ENCODE measurements around the gene ASB13. TPM values are rescaled to one million over a fixed set of nuclear protein-coding genes. Genes with fewer than 3 reads are reported as not detected.

ASB13 gene
- polyA plus RNA-seq, 2 donors = 12.2 to 13.9 TPM

DNA sequence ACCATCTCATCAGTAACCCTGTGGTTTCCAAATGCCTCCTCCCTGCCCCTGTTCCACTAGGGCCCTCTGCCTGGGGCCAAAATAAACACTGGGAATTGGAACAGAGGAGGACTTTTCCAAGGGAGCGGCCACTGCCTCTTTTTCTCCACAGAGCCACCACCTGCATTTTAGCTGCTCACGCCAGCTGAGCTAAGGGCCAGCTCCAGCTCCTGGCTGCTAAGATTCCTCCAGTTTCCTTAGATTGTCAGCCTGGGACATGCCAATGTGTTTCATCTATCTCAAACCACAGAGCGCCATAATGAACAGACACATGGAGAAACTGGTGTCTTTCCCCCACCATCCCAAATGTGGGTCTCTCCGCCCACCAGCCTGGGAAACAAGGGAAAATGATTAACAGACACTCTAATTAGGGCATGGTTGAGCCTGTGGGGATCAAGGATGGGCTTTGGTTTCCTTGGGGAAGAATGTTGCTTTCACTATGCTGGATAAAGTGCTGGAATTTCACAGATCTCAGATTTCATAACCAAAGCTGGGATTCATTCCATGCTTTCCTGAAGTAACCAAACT is 52.2 kb downstream of the ASB13 start:
- H3K9me3 ChIP-seq (ENCODE audit: control insufficient read depth in 2 of 2, insufficient read depth in 1 of 2, low read depth in 1 of 2, low read length in 1 of 2) = no peaks in the 10 kb centered on the region
- no peaks in the 10 kb centered on the region for H3K36me3 ChIP-seq (ENCODE audit: control insufficient read depth in 2 of 2, insufficient read depth in 2 of 2, low read length in 1 of 2)
- no peak overlapping the region for H3K4me3 ChIP-seq (ENCODE audit: low read depth in 1 of 2, low read length in 2 of 2)
- peak overlapping the region; percentile 5 to 54 for H3K27ac ChIP-seq (ENCODE audit: low read depth in 2 of 2, low read length in 1 of 2)
- peaks cover 0 to 37% of the 10 kb centered on the region in 2 donors for H3K4me1 ChIP-seq (ENCODE audit: control insufficient read depth in 2 of 2, insufficient read depth in 2 of 2, low read length in 1 of 2)
- H3K27me3 ChIP-seq (ENCODE audit: control insufficient read depth in 1 of 2, insufficient read depth in 2 of 2, low read length in 2 of 2) = no peaks in the 10 kb centered on the region
- WGBS, 2 donors = 67 to 72% methylated on average over 4 of the region's 4 CpGs

GRCh38 chr10:5613481-5614154 is 52.8 kb downstream of the ASB13 start:
- Histone ChIP-seq H3K9me3 (ENCODE audit: control insufficient read depth in 2 of 2, insufficient read depth in 1 of 2, low read depth in 1 of 2, low read length in 1 of 2) (no peaks in the 10 kb centered on the region), H3K4me1 (ENCODE audit: control insufficient read depth in 2 of 2, insufficient read depth in 2 of 2, low read length in 1 of 2) (peaks cover 0 to 34% of the 10 kb centered on the region in 2 donors), H3K4me3 (ENCODE audit: low read depth in 1 of 2, low read length in 2 of 2) (no peak overlapping the region), H3K27me3 (ENCODE audit: control insufficient read depth in 1 of 2, insufficient read depth in 2 of 2, low read length in 2 of 2) (no peaks in the 10 kb centered on the region), H3K36me3 (ENCODE audit: control insufficient read depth in 2 of 2, insufficient read depth in 2 of 2, low read length in 1 of 2) (no peaks in the 10 kb centered on the region), H3K27ac (ENCODE audit: low read depth in 2 of 2, low read length in 1 of 2) (peak overlapping the region; percentile 5 to 54)
- WGBS, 2 donors = 84 to 87% methylated on average over 13 of the region's 13 CpGs

GRCh38 chr10:5611899-5612680 is 54.3 kb downstream of the ASB13 start:
- Histone ChIP-seq H3K4me3 (ENCODE audit: low read depth in 1 of 2, low read length in 2 of 2) (no peak overlapping the region), H3K27me3 (ENCODE audit: control insufficient read depth in 1 of 2, insufficient read depth in 2 of 2, low read length in 2 of 2) (no peaks in the 10 kb centered on the region), H3K9me3 (ENCODE audit: control insufficient read depth in 2 of 2, insufficient read depth in 1 of 2, low read depth in 1 of 2, low read length in 1 of 2) (no peaks in the 10 kb centered on the region), H3K36me3 (ENCODE audit: control insufficient read depth in 2 of 2, insufficient read depth in 2 of 2, low read length in 1 of 2) (no peaks in the 10 kb centered on the region), H3K4me1 (ENCODE audit: control insufficient read depth in 2 of 2, insufficient read depth in 2 of 2, low read length in 1 of 2) (peaks cover 0 to 31% of the 10 kb centered on the region in 2 donors), H3K27ac (ENCODE audit: low read depth in 2 of 2, low read length in 1 of 2) (peak overlapping the region; percentile 89 to 95)
- WGBS, 2 donors = 52 to 71% methylated on average over 15 of the region's 15 CpGs

DNA sequence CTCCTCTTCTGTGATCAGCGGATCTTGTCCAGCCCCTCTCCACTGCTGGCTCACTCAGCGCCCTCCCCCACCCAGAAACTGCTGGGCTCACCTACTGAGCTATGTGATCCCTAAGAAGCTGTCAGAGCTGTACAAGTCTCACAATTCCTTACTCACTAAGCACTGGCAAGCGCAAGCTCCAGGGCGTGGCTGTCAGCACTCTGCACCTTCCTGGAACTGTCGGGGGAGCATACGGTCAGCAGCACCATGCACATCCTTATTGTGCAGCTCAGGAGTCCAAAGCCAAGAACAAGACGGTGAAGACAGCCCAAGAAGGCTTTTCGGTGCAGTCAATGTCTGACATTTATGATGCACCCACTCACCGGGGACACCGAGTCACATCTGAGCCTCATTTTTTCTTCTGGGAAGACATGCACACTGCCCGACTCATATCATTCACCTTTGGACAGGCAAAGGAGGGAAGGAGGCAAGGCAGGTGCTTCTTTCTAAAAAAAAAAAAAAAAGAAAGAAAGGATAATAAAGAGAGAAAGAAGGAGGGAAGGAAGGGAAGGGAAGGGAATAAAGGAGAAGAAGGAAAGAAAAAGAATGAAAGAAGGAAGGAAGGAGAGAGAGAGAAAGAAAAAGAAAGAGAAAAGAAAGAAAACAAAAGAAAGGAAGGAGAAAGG is 56.3 kb downstream of the ASB13 start:
- Histone ChIP-seq H3K27ac (ENCODE audit: low read depth in 2 of 2, low read length in 1 of 2) (peak overlapping the region; percentile 92 to 97), H3K36me3 (ENCODE audit: control insufficient read depth in 2 of 2, insufficient read depth in 2 of 2, low read length in 1 of 2) (no peaks in the 10 kb centered on the region), H3K27me3 (ENCODE audit: control insufficient read depth in 1 of 2, insufficient read depth in 2 of 2, low read length in 2 of 2) (no peaks in the 10 kb centered on the region), H3K4me1 (ENCODE audit: control insufficient read depth in 2 of 2, insufficient read depth in 2 of 2, low read length in 1 of 2) (peaks cover 3 to 31% of the 10 kb centered on the region in 2 donors), H3K9me3 (ENCODE audit: control insufficient read depth in 2 of 2, insufficient read depth in 1 of 2, low read depth in 1 of 2, low read length in 1 of 2) (no peaks in the 10 kb centered on the region), H3K4me3 (ENCODE audit: low read depth in 1 of 2, low read length in 2 of 2) (peak overlapping the region in 1 of 2 donors; percentile 19)
- WGBS, 2 donors = 52 to 56% methylated on average over 11 of the region's 11 CpGs

- Histone ChIP-seq H3K4me3 (ENCODE audit: low read depth in 1 of 2, low read length in 2 of 2) (no peak overlapping the region), H3K27ac (ENCODE audit: low read depth in 2 of 2, low read length in 1 of 2) (no peak overlapping the region), H3K4me1 (ENCODE audit: control insufficient read depth in 2 of 2, insufficient read depth in 2 of 2, low read length in 1 of 2) (peaks cover 3 to 23% of the 10 kb centered on the region in 2 donors), H3K27me3 (ENCODE audit: control insufficient read depth in 1 of 2, insufficient read depth in 2 of 2, low read length in 2 of 2) (no peaks in the 10 kb centered on the region), H3K36me3 (ENCODE audit: control insufficient read depth in 2 of 2, insufficient read depth in 2 of 2, low read length in 1 of 2) (no peaks in the 10 kb centered on the region), H3K9me3 (ENCODE audit: control insufficient read depth in 2 of 2, insufficient read depth in 1 of 2, low read depth in 1 of 2, low read length in 1 of 2) (no peaks in the 10 kb centered on the region)
- WGBS, 2 donors = 61 to 72% methylated on average over 12 of the region's 12 CpGs
These were observed 57.7 kb downstream of the ASB13 start for GRCh38 chr10:5608608-5609220.

GRCh38 chr10:5607594-5607993 is 58.8 kb downstream of the ASB13 start:
- H3K9me3 ChIP-seq (ENCODE audit: control insufficient read depth in 2 of 2, insufficient read depth in 1 of 2, low read depth in 1 of 2, low read length in 1 of 2) = no peaks in the 10 kb centered on the region
- H3K36me3 ChIP-seq (ENCODE audit: control insufficient read depth in 2 of 2, insufficient read depth in 2 of 2, low read length in 1 of 2) = no peaks in the 10 kb centered on the region
- WGBS, 2 donors = 88 to 89% methylated on average over 7 of the region's 7 CpGs
- H3K27me3 ChIP-seq (ENCODE audit: control insufficient read depth in 1 of 2, insufficient read depth in 2 of 2, low read length in 2 of 2) = no peaks in the 10 kb centered on the region
- no peak overlapping the region for H3K4me3 ChIP-seq (ENCODE audit: low read depth in 1 of 2, low read length in 2 of 2)
- no peak overlapping the region for H3K27ac ChIP-seq (ENCODE audit: low read depth in 2 of 2, low read length in 1 of 2)
- peaks cover 3 to 19% of the 10 kb centered on the region in 2 donors for H3K4me1 ChIP-seq (ENCODE audit: control insufficient read depth in 2 of 2, insufficient read depth in 2 of 2, low read length in 1 of 2)

GRCh38 chr10:5606864-5607263 is 59.5 kb downstream of the ASB13 start:
- Histone ChIP-seq H3K4me1 (ENCODE audit: control insufficient read depth in 2 of 2, insufficient read depth in 2 of 2, low read length in 1 of 2) (peaks cover 3 to 15% of the 10 kb centered on the region in 2 donors), H3K4me3 (ENCODE audit: low read depth in 1 of 2, low read length in 2 of 2) (no peak overlapping the region)

GRCh38 chr10:5606321-5606720 is 60.1 kb downstream of the ASB13 start:
- no peaks in the 10 kb centered on the region for H3K36me3 ChIP-seq (ENCODE audit: control insufficient read depth in 2 of 2, insufficient read depth in 2 of 2, low read length in 1 of 2)
- H3K4me3 ChIP-seq (ENCODE audit: low read depth in 1 of 2, low read length in 2 of 2) = no peak overlapping the region
- peaks cover 3 to 13% of the 10 kb centered on the region in 2 donors for H3K4me1 ChIP-seq (ENCODE audit: control insufficient read depth in 2 of 2, insufficient read depth in 2 of 2, low read length in 1 of 2)
- no peak overlapping the region for H3K27ac ChIP-seq (ENCODE audit: low read depth in 2 of 2, low read length in 1 of 2)
- H3K27me3 ChIP-seq (ENCODE audit: control insufficient read depth in 1 of 2, insufficient read depth in 2 of 2, low read length in 2 of 2) = no peaks in the 10 kb centered on the region
- 80 to 82% methylated on average over 8 of the region's 8 CpGs for WGBS, 2 donors
- H3K9me3 ChIP-seq (ENCODE audit: control insufficient read depth in 2 of 2, insufficient read depth in 1 of 2, low read depth in 1 of 2, low read length in 1 of 2) = no peaks in the 10 kb centered on the region

More at GRCh38 chr10:5606864-5607263, 59.5 kb downstream of the ASB13 start:
- no peak overlapping the region for H3K27ac ChIP-seq (ENCODE audit: low read depth in 2 of 2, low read length in 1 of 2)
- H3K36me3 ChIP-seq (ENCODE audit: control insufficient read depth in 2 of 2, insufficient read depth in 2 of 2, low read length in 1 of 2) = no peaks in the 10 kb centered on the region
- 71 to 74% methylated on average over 10 of the region's 10 CpGs for WGBS, 2 donors
- no peaks in the 10 kb centered on the region for H3K27me3 ChIP-seq (ENCODE audit: control insufficient read depth in 1 of 2, insufficient read depth in 2 of 2, low read length in 2 of 2)
- no peaks in the 10 kb centered on the region for H3K9me3 ChIP-seq (ENCODE audit: control insufficient read depth in 2 of 2, insufficient read depth in 1 of 2, low read depth in 1 of 2, low read length in 1 of 2)

DNA sequence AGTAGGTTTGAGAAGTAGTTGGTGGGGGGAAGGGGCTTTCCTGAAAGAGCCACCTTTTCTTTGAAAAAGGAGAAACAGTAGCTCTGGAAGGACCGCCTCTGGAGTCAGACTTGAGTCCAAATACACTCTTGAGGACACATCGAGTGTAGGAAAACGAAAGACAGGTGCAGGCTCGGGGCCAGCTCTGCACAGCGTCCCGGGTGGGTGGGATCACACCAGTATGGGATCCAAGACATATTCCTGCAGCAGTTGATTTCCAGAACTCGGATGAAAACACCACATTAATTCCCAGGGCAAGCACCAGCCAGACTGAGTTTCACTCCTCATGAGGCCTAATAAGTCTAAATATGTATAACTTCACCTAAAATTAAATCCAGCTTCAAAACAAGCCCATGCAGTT is 61.4 kb downstream of the ASB13 start:
- no peaks in the 10 kb centered on the region for H3K9me3 ChIP-seq (ENCODE audit: control insufficient read depth in 2 of 2, insufficient read depth in 1 of 2, low read depth in 1 of 2, low read length in 1 of 2)
- no peak overlapping the region for H3K27ac ChIP-seq (ENCODE audit: low read depth in 2 of 2, low read length in 1 of 2)
- H3K36me3 ChIP-seq (ENCODE audit: control insufficient read depth in 2 of 2, insufficient read depth in 2 of 2, low read length in 1 of 2) = no peaks in the 10 kb centered on the region
- peaks cover 3 to 10% of the 10 kb centered on the region in 2 donors for H3K4me1 ChIP-seq (ENCODE audit: control insufficient read depth in 2 of 2, insufficient read depth in 2 of 2, low read length in 1 of 2)
- no peaks in the 10 kb centered on the region for H3K27me3 ChIP-seq (ENCODE audit: control insufficient read depth in 1 of 2, insufficient read depth in 2 of 2, low read length in 2 of 2)
- no peak overlapping the region for H3K4me3 ChIP-seq (ENCODE audit: low read depth in 1 of 2, low read length in 2 of 2)
- WGBS, 2 donors = 81 to 84% methylated on average over 7 of the region's 7 CpGs

Data from esophagus (tissue), 2 donors.